CD14-positive monocyte (primary cell): ENCODE results near the gene CUTA. TPM values are rescaled to one million over a fixed set of nuclear protein-coding genes. Genes with fewer than 3 reads are reported as not detected.
"Not testable (repeated sequence)": the region's sequence is repeated elsewhere in the genome, so short reads cannot be mapped to it uniquely, and the experiment has no call there.

Experiments used
- DNase-seq, 3 donors: peaks; one replicate each; pipeline ENCODE4 v3.0.0-alpha.2; 2011 to 2022
- H2AFZ ChIP-seq: 2 replicates; pipeline ENCODE4 v1.6.0; 2012; ENCODE audit warnings: mild to moderate bottlenecking, low read depth, low read length, inconsistent platforms; ENCODE audit not compliant: insufficient read depth, poor library complexity, severe bottlenecking
- H3K27ac ChIP-seq, 2 donors: 1 replicate in 1 of 2; 2 replicates in 1 of 2; pipeline ENCODE4 v1.5.1; 2012 to 2013; ENCODE audit warnings: low read length in 2 of 2, control low read depth in 1 of 2, inconsistent platforms in 1 of 2, low read depth in 1 of 2, mild to moderate bottlenecking in 1 of 2
- H3K27me3 ChIP-seq, 2 donors: one replicate each; pipeline versions ENCODE4 v1.6.0 to v1.6.1; 2011 to 2013; ENCODE audit warnings: low read length in 2 of 2; ENCODE audit not compliant: control insufficient read depth in 2 of 2, insufficient read depth in 2 of 2
- H3K36me3 ChIP-seq, 2 donors: replicated peaks in 1 of 2; 1 replicate in 1 of 2; 2 replicates in 1 of 2; pipeline versions ENCODE4 v1.5.1 to v1.6.1; 2012 to 2013; ENCODE audit warnings: low read length in 2 of 2, control low read depth in 1 of 2, inconsistent platforms in 1 of 2, mild to moderate bottlenecking in 1 of 2; ENCODE audit not compliant: insufficient read depth in 2 of 2, control insufficient read depth in 1 of 2
- H3K4me1 ChIP-seq, 2 donors: 1 replicate in 1 of 2; 2 replicates in 1 of 2; pipeline versions ENCODE4 v1.5.1 to v1.6.1; 2012 to 2013; ENCODE audit warnings: low read length in 2 of 2, control low read depth in 1 of 2, inconsistent platforms in 1 of 2, mild to moderate bottlenecking in 1 of 2, moderate library complexity in 1 of 2; ENCODE audit not compliant: insufficient read depth in 2 of 2, control insufficient read depth in 1 of 2
- H3K4me2 ChIP-seq: replicated peaks from 2 replicates; pipeline ENCODE3; 2012; ENCODE audit warnings: low read length, moderate library complexity, mild to moderate bottlenecking; ENCODE audit not compliant: poor library complexity, severe bottlenecking; ENCODE audit errors: extremely low read depth
- H3K4me3 ChIP-seq, 3 experiments: fragments of 200-600 bp in 1 of 3; sonication (generic) in 1 of 3; replicated peaks in 1 of 3; 1 replicate in 2 of 3; 2 replicates in 1 of 3; pipeline ENCODE4 v1.5.1; 2011 to 2013; ENCODE audit warnings: low read length in 3 of 3, mild to moderate bottlenecking in 3 of 3, control low read depth in 2 of 3, low read depth in 2 of 3, inconsistent platforms in 1 of 3, moderate library complexity in 1 of 3
- H3K79me2 ChIP-seq: 2 replicates; pipeline ENCODE4 v1.6.0; 2012; ENCODE audit warnings: mild to moderate bottlenecking, control low read depth, inconsistent platforms, low read length, moderate library complexity; ENCODE audit not compliant: insufficient read depth
- H3K9ac ChIP-seq: 2 replicates; pipeline ENCODE4 v1.6.0; 2017; ENCODE audit warnings: low read length, mild to moderate bottlenecking; ENCODE audit not compliant: insufficient read depth, poor library complexity, severe bottlenecking
- H3K9me3 ChIP-seq, 2 donors: replicated peaks in 1 of 2; 1 replicate in 1 of 2; 2 replicates in 1 of 2; pipeline versions ENCODE4 v1.5.1 to v1.6.1; 2012 to 2013; ENCODE audit warnings: low read length in 2 of 2, control low read depth in 1 of 2; ENCODE audit not compliant: control insufficient read depth in 1 of 2, insufficient read depth in 1 of 2
- H4K20me1 ChIP-seq: 2 replicates; pipeline ENCODE4 v1.6.0; 2012; ENCODE audit warnings: mild to moderate bottlenecking, low read length, control low read depth, moderate library complexity; ENCODE audit not compliant: insufficient read depth
- H3K27ac Mint-ChIP-seq, 7 donors: one replicate each; pipeline ENCODE4 v1.8.0; 2020; ENCODE audit warnings: mild to moderate bottlenecking in 7 of 7, mixed read lengths in 7 of 7, moderate library complexity in 6 of 7, inconsistent platforms in 2 of 7
- H3K27me3 Mint-ChIP-seq, 3 donors: one replicate each; pipeline ENCODE4 v1.8.0; 2021 to 2022; ENCODE audit warnings: low read depth in 3 of 3, mild to moderate bottlenecking in 3 of 3, mixed read lengths in 3 of 3, moderate library complexity in 3 of 3, inconsistent platforms in 1 of 3
- H3K36me3 Mint-ChIP-seq, 2 donors: one replicate each; pipeline ENCODE4 v1.8.0; 2020; ENCODE audit warnings: mixed read lengths in 2 of 2, inconsistent platforms in 1 of 2, mild to moderate bottlenecking in 1 of 2
- H3K4me1 Mint-ChIP-seq: one replicate; pipeline ENCODE4 v1.8.0; 2020; ENCODE audit warnings: mild to moderate bottlenecking, mixed read lengths
- H3K4me3 Mint-ChIP-seq, 2 donors: one replicate each; pipeline ENCODE4 v1.8.0; 2020; ENCODE audit warnings: mild to moderate bottlenecking in 2 of 2, mixed read lengths in 2 of 2, moderate library complexity in 1 of 2
- H3K9me3 Mint-ChIP-seq, 7 donors: one replicate each; pipeline ENCODE4 v1.8.0; 2020 to 2022; ENCODE audit warnings: mixed read lengths in 7 of 7, mild to moderate bottlenecking in 6 of 7, moderate library complexity in 6 of 7, inconsistent platforms in 2 of 7
- CTCF ChIP-seq: fragments of 200-600 bp; IDR thresholded peaks from one replicate; pipeline ENCODE4 v1.8.0; 2022; ENCODE audit warnings: antibody characterized with exemption, mild to moderate bottlenecking
- WGBS: methylation state at CpG from one replicate; pipeline ENCODE4 v1.1.5; 2013; ENCODE audit warnings: missing lambda C conversion rate; ENCODE audit not compliant: insufficient coverage; 5-methylcytosine and 5-hydroxymethylcytosine counted together
- intact Hi-C, 2 donors: fragments of 100-400 bp; cut with micrococcal nuclease; formaldehyde crosslinking; loops; one replicate each; pipeline versions ENCODE4 v1.15.0 to v1.15.1; 2023
- polyA plus RNA-seq, 3 donors: library from polyadenylated mRNA; depleted of rRNA in 1 of 3; unstranded in 2 of 3; stranded (reverse) in 1 of 3; fragments of 300-500 nt in 2 of 3; fragments of >200 nt in 1 of 3; fragmentation: Illumina TruSeq in 2 of 3; gene quantifications; 1 replicate in 2 of 3; 2 replicates in 1 of 3; pipeline ENCODE4 v1.2.3, GENCODE V29; 2012 to 2021
- small RNA-seq: library from RNA; depleted of rRNA; stranded (forward); fragments of <200 nt; gene quantifications from one replicate; pipeline ENCODE3, GENCODE V24; 2012; ENCODE audit warnings: low read depth; ENCODE audit not compliant: insufficient read length

Gene CUTA
- polyA plus RNA-seq, 3 donors = 137 to 160 (median 153) TPM

- H3K27me3 ChIP-seq, H3K27ac ChIP-seq, H4K20me1 ChIP-seq, DNase-seq, H3K27ac Mint-ChIP-seq, H3K9me3 Mint-ChIP-seq, H3K79me2 ChIP-seq, H3K9ac ChIP-seq, intact Hi-C loops, H3K4me2 ChIP-seq, H3K36me3 ChIP-seq, H2AFZ ChIP-seq, H3K4me1 ChIP-seq, H3K4me1 Mint-ChIP-seq, H3K4me3 ChIP-seq, H3K36me3 Mint-ChIP-seq, H3K9me3 ChIP-seq, H3K4me3 Mint-ChIP-seq, H3K27me3 Mint-ChIP-seq: not testable (repeated sequence)
- WGBS = 100% methylated on average over 3 of the region's 5 CpGs
Measured at GRCh38 chr6:33367715-33368025, 50.2 kb downstream of the CUTA start.

GRCh38 chr6:33367009-33367714 is 50.7 kb downstream of the CUTA start:
- no peaks in the 10 kb centered on the region for H3K27me3 ChIP-seq
- Mint-ChIP-seq H3K4me3 (no peak overlapping the region), H3K27me3 (peaks cover 0 to 5% (median 0%) of the 10 kb centered on the region in 3 donors), H3K36me3 (no peaks in the 10 kb centered on the region), H3K9me3 (peaks cover 0 to 2% (median 0%) of the 10 kb centered on the region in 7 donors), H3K4me1 (peaks cover 4% of the 10 kb centered on the region), H3K27ac (no peak overlapping the region)
- no peak overlapping the region for H3K9ac ChIP-seq
- H4K20me1 ChIP-seq = no peaks in the 10 kb centered on the region
- peaks cover 0 to 1% of the 10 kb centered on the region in 2 donors for H3K4me1 ChIP-seq
- H3K4me2 ChIP-seq = no peak overlapping the region
- H3K4me3 ChIP-seq = no peak overlapping the region
- DNase-seq = no peak
- H3K36me3 ChIP-seq = no peaks in the 10 kb centered on the region
- intact Hi-C loops = no loop called here
- H2AFZ ChIP-seq = no peak overlapping the region
- H3K9me3 ChIP-seq = no peaks in the 10 kb centered on the region
- H3K27ac ChIP-seq = no peak overlapping the region
- no peak for TF ChIP-seq CTCF
- no peaks in the 10 kb centered on the region for H3K79me2 ChIP-seq
- no CpG with 5 or more reads among the region's 8 CpGs for WGBS

Small RNA genes within 50 kb of the gene (small RNA-seq; reads per million reads assigned to genes)
- gene RPL35AP4 (not detected), gene ZBTB9 (not detected)

Other genes with a start within 250 kb of the CUTA start
- gene COL11A2, start 225.6 kb downstream of the CUTA start, polyA plus RNA-seq = under 1 TPM in 1 of 3 donors, not detected in 2; 0.57 TPM
- gene RXRB, start 217.4 kb downstream of the CUTA start, polyA plus RNA-seq = 10 to 100 TPM in 1 of 3 donors, 1 to 10 TPM in 2; 4.5 to 74.5 (median 5.1) TPM
- gene SLC39A7, start 217.2 kb downstream of the CUTA start, polyA plus RNA-seq = 10 to 100 TPM; 14.5 to 32.7 (median 17.7) TPM
- gene HSD17B8, start 213.5 kb downstream of the CUTA start, polyA plus RNA-seq = 10 to 100 TPM in 1 of 3 donors, 1 to 10 TPM in 2; 3.8 to 10.6 (median 4.7) TPM
- 10 to 100 TPM in 1 of 3 donors, 1 to 10 TPM in 2; 4.6 to 27.9 (median 5.7) TPM for gene RING1, start 209.6 kb downstream of the CUTA start, polyA plus RNA-seq
- gene VPS52, start 146.2 kb downstream of the CUTA start, polyA plus RNA-seq = 100 to 1,000 TPM in 1 of 3 donors, 10 to 100 TPM in 2; 11.0 to 150 (median 14.5) TPM
- 1,000 to 10,000 TPM; 2,430 to 3,295 (median 2,894) TPM for gene RPS18, start 146.0 kb downstream of the CUTA start, polyA plus RNA-seq
- 10 to 100 TPM in 2 of 3 donors, 1 to 10 TPM in 1; 6.5 to 32.2 (median 28.5) TPM for gene B3GALT4, start 141.0 kb downstream of the CUTA start, polyA plus RNA-seq
- gene WDR46, start 128.9 kb downstream of the CUTA start, polyA plus RNA-seq = 10 to 100 TPM; 33.3 to 41.0 (median 37.3) TPM
- gene PFDN6, start 128.5 kb downstream of the CUTA start, polyA plus RNA-seq = 10 to 100 TPM; 26.0 to 36.2 (median 28.4) TPM
- gene RGL2, start 119.2 kb downstream of the CUTA start, polyA plus RNA-seq = 100 to 1,000 TPM in 1 of 3 donors, 10 to 100 TPM in 2; 14.9 to 145 (median 15.5) TPM
- gene TAPBP, start 104.0 kb downstream of the CUTA start, polyA plus RNA-seq = 100 to 1,000 TPM; 138 to 228 (median 141) TPM
- 10 to 100 TPM; 12.2 to 16.5 (median 16.1) TPM for gene ZBTB22, start 100.4 kb downstream of the CUTA start, polyA plus RNA-seq
- gene DAXX, start 95.1 kb downstream of the CUTA start, polyA plus RNA-seq = 10 to 100 TPM; 22.3 to 39.2 (median 28.5) TPM
- under 1 TPM; 0.14 to 0.87 (median 0.68) TPM for gene KIFC1, start 26.3 kb downstream of the CUTA start, polyA plus RNA-seq
- 10 to 100 TPM in 1 of 3 donors, 1 to 10 TPM in 2; 3.0 to 90.2 (median 3.5) TPM for gene PHF1, start 7.1 kb downstream of the CUTA start, polyA plus RNA-seq
- gene SYNGAP1, start 2.0 kb upstream of the CUTA start, polyA plus RNA-seq = 1 to 10 TPM in 1 of 3 donors, not detected in 2; 4.0 TPM
- 1 to 10 TPM in 2 of 3 donors, under 1 TPM in 1; 0.42 to 2.0 (median 1.1) TPM for gene ZBTB9, start 36.5 kb upstream of the CUTA start, polyA plus RNA-seq
- 10 to 100 TPM; 27.8 to 41.5 (median 34.0) TPM for gene BAK1, start 162.2 kb upstream of the CUTA start, polyA plus RNA-seq
- 1 to 10 TPM in 1 of 3 donors, not detected in 2; 1.8 TPM for gene ITPR3, start 203.2 kb upstream of the CUTA start, polyA plus RNA-seq